CD1c-positive myeloid dendritic cell (primary cell): ENCODE data around the gene WDR36.
A peak's percentile ranks its signal among the peaks of the same experiment; 100 is the strongest.
"Not testable (repeated sequence)": the region's sequence is repeated elsewhere in the genome, so short reads cannot be mapped to it uniquely, and the experiment has no call there.

Experiments
- DNase-seq: peaks from one replicate; pipeline ENCODE4 v3.0.0-alpha.2; 2016; ENCODE audit errors: extremely low spot score

WDR36 gene

GRCh38 chr5:111135946-111136345 is 43.8 kb downstream of the WDR36 start:
- DNase-seq: no peak

- no peak for DNase-seq
Observed at GRCh38 chr5:111138096-111138495, 45.9 kb downstream of the WDR36 start.

GRCh38 chr5:111141471-111141870 is 49.3 kb downstream of the WDR36 start:
- DNase-seq: not testable (repeated sequence)

GRCh38 chr5:111142932-111143331 is 50.8 kb downstream of the WDR36 start:
- no peak for DNase-seq

GRCh38 chr5:111143910-111144309 is 51.8 kb downstream of the WDR36 start:
- no peak for DNase-seq

- DNase-seq: no peak
Observed at GRCh38 chr5:111144352-111144930, 52.3 kb downstream of the WDR36 start.

GRCh38 chr5:111146053-111146452 is 53.9 kb downstream of the WDR36 start:
- DNase-seq: no peak

GRCh38 chr5:111147502-111147901 is 55.4 kb downstream of the WDR36 start:
- no peak for DNase-seq

GRCh38 chr5:111151998-111152397 is 59.9 kb downstream of the WDR36 start:
- no peak for DNase-seq

GRCh38 chr5:111153483-111153882 is 61.3 kb downstream of the WDR36 start:
- DNase-seq: no peak

GRCh38 chr5:111153945-111154344 is 61.8 kb downstream of the WDR36 start:
- no peak for DNase-seq

- DNase-seq: peak; percentile 77
Observed at GRCh38 chr5:111158105-111158744, 66.1 kb downstream of the WDR36 start.

- no peak for DNase-seq
Observed at GRCh38 chr5:111159845-111160244, 67.7 kb downstream of the WDR36 start.

GRCh38 chr5:111163000-111163399 is 70.9 kb downstream of the WDR36 start:
- DNase-seq: no peak

- no peak for DNase-seq
Observed at GRCh38 chr5:111165058-111165457, 72.9 kb downstream of the WDR36 start.

GRCh38 chr5:111167551-111167950 is 75.4 kb downstream of the WDR36 start:
- no peak for DNase-seq

- DNase-seq: no peak
Observed at GRCh38 chr5:111168608-111169007, 76.5 kb downstream of the WDR36 start.

- no peak for DNase-seq
Observed at GRCh38 chr5:111169269-111169668, 77.1 kb downstream of the WDR36 start.

GRCh38 chr5:111170279-111170678 is 78.1 kb downstream of the WDR36 start:
- DNase-seq: no peak

- DNase-seq: no peak
Observed at GRCh38 chr5:111172504-111172903, 80.4 kb downstream of the WDR36 start.

- no peak for DNase-seq
Observed at GRCh38 chr5:111173476-111173875, 81.3 kb downstream of the WDR36 start.
